AG09319 (cell line): ENCODE results near the gene ZNRF1.

Experiments used
- DNase-seq: peaks from one replicate; pipeline ENCODE4 v3.0.0-alpha.2; 2010; ENCODE audit warnings: low read depth; ENCODE audit errors: extremely low read depth
- CTCF ChIP-seq: IDR thresholded peaks from 2 replicates; pipeline ENCODE4 v1.5.1; 2011; ENCODE audit warnings: low read depth, mild to moderate bottlenecking, inconsistent platforms, low read length, moderate library complexity

The ZNRF1 gene

GRCh38 chr16:75027520-75028300 lies 28.9 kb downstream of the ZNRF1 start:
- no peak for DNase-seq
- no peak for TF ChIP-seq CTCF

- no peak for DNase-seq
- TF ChIP-seq CTCF: no peak
Measured at GRCh38 chr16:75028544-75029135, 29.8 kb downstream of the ZNRF1 start.

- no peak for TF ChIP-seq CTCF
- no peak for DNase-seq
Measured at GRCh38 chr16:75029854-75030253, 31.0 kb downstream of the ZNRF1 start.

GRCh38 chr16:75032655-75033054 lies 33.8 kb downstream of the ZNRF1 start:
- no peak for TF ChIP-seq CTCF
- no peak for DNase-seq

GRCh38 chr16:75035410-75035968 lies 36.7 kb downstream of the ZNRF1 start:
- DNase-seq: no peak
- no peak for TF ChIP-seq CTCF

GRCh38 chr16:75038036-75038858 lies 39.4 kb downstream of the ZNRF1 start:
- no peak for DNase-seq
- no peak for TF ChIP-seq CTCF
